H1 (cell line): ENCODE measurements around the gene TLK1. TPM values are rescaled to one million over a fixed set of nuclear protein-coding genes. Genes with fewer than 3 reads are reported as not detected.

Source experiments
- CTCF ChIA-PET: fragments of 300-600 bp; sonication (Branson Sonifier 250); formaldehyde crosslinking; loops from one replicate; lab custom pipeline; 2021; ENCODE audit not compliant: partially characterized antibody; lab: Charles Lee
- POLR2A ChIA-PET: fragments of 300-600 bp; sonication (Branson Sonifier 250); formaldehyde crosslinking; loops from one replicate; lab custom pipeline; 2021; ENCODE audit warnings: inconsistent platforms; ENCODE audit not compliant: partially characterized antibody; lab: Charles Lee
- DNase-seq, 2 experiments: peaks; one replicate each; pipeline versions ENCODE4 v3.0.0 to v3.0.0-alpha.2; 2010 to 2022; ENCODE audit warnings: low spot score in 2 of 2, low read depth in 1 of 2, mixed read lengths in 1 of 2
- FAIRE-seq: peaks from 2 replicates; lab custom pipeline; 2011; peaks lifted over from hg19 to GRCh38; lab: Jason Lieb, UNC
- H2AFZ ChIP-seq: 2 replicates; pipeline ENCODE4 v1.8.1; 2012; ENCODE audit warnings: low read length, inconsistent platforms
- H2AK5ac ChIP-seq: 2 replicates; pipeline ENCODE4 v1.6.1; 2013; ENCODE audit warnings: low read depth, low read length
- H2BK120ac ChIP-seq: replicated peaks from 2 replicates; pipeline ENCODE3; 2013; ENCODE audit warnings: low read depth, low read length, inconsistent platforms
- H2BK12ac ChIP-seq: 2 replicates; pipeline ENCODE4 v1.6.1; 2013; ENCODE audit warnings: low read depth, low read length
- H2BK15ac ChIP-seq: 2 replicates; pipeline ENCODE4 v1.6.1; 2013; ENCODE audit warnings: low read length
- H2BK20ac ChIP-seq: 2 replicates; pipeline ENCODE4 v1.6.1; 2013; ENCODE audit warnings: low read length
- H2BK5ac ChIP-seq: 2 replicates; pipeline ENCODE4 v1.6.1; 2013; ENCODE audit warnings: low read depth, low read length
- H3K14ac ChIP-seq: 2 replicates; pipeline ENCODE4 v1.6.1; 2013; ENCODE audit warnings: inconsistent platforms; ENCODE audit not compliant: insufficient read length
- H3K18ac ChIP-seq: 2 replicates; pipeline ENCODE4 v1.6.1; 2013; ENCODE audit warnings: low read length; ENCODE audit errors: extremely low read depth
- H3K23ac ChIP-seq: 2 replicates; pipeline ENCODE4 v1.6.1; 2013; ENCODE audit warnings: inconsistent platforms; ENCODE audit not compliant: insufficient read length
- H3K23me2 ChIP-seq: 2 replicates; pipeline ENCODE4 v1.6.1; 2013; ENCODE audit warnings: low read depth, low read length
- H3K27ac ChIP-seq: 2 replicates; pipeline ENCODE4 v1.6.1; 2011; ENCODE audit warnings: low read depth, low read length, inconsistent platforms
- H3K27me3 ChIP-seq, 4 experiments: replicated peaks in 1 of 4; 1 replicate in 1 of 4; 2 replicates in 3 of 4; pipeline versions ENCODE4 v1.6.1 to v1.8.1; 2011 to 2013; ENCODE audit warnings: low read length in 3 of 4, mild to moderate bottlenecking in 3 of 4, inconsistent platforms in 2 of 4, mixed read lengths in 2 of 4, moderate library complexity in 1 of 4; ENCODE audit not compliant: control insufficient read depth in 3 of 4, insufficient read depth in 3 of 4; ENCODE audit errors: extremely low read depth in 1 of 4
- H3K36me3 ChIP-seq, 4 experiments: 2 replicates each; pipeline versions ENCODE4 v1.6.1 to v1.8.1; 2011 to 2013; ENCODE audit warnings: mild to moderate bottlenecking in 4 of 4, low read length in 3 of 4, moderate library complexity in 2 of 4, control low read depth in 1 of 4, inconsistent platforms in 1 of 4; ENCODE audit not compliant: insufficient read depth in 4 of 4, control insufficient read depth in 2 of 4
- H3K4ac ChIP-seq: replicated peaks from 2 replicates; pipeline ENCODE3; 2013; ENCODE audit warnings: low read length, low read depth, mixed read lengths, inconsistent platforms; ENCODE audit not compliant: insufficient read length
- H3K4me1 ChIP-seq, 4 experiments: replicated peaks in 1 of 4; 1 replicate in 1 of 4; 2 replicates in 3 of 4; pipeline versions ENCODE4 v1.6.1 to v1.8.1; 2011 to 2013; ENCODE audit warnings: low read length in 3 of 4, inconsistent platforms in 2 of 4, mixed read lengths in 1 of 4; ENCODE audit not compliant: insufficient read depth in 4 of 4, control insufficient read depth in 3 of 4
- H3K4me2 ChIP-seq, 2 experiments: 2 replicates each; pipeline versions ENCODE4 v1.6.1 to v1.8.1; 2011 to 2013; ENCODE audit warnings: low read depth in 2 of 2, low read length in 2 of 2, control low read depth in 1 of 2, inconsistent platforms in 1 of 2, mild to moderate bottlenecking in 1 of 2; ENCODE audit not compliant: insufficient read depth in 1 of 2
- H3K4me3 ChIP-seq, 4 experiments: fragments of 200-600, 300-600 bp in 1 of 4; sonication (generic), shearing (Covaris generic), sonication (Bioruptor Twin) in 1 of 4; 2 replicates each; pipeline versions ENCODE4 v1.5.1 to v1.8.1; 2011 to 2016; ENCODE audit warnings: low read length in 4 of 4, low read depth in 3 of 4, control low read depth in 2 of 4, inconsistent platforms in 2 of 4, mild to moderate bottlenecking in 2 of 4, mixed read lengths in 1 of 4, moderate library complexity in 1 of 4; ENCODE audit not compliant: insufficient read depth in 2 of 4; ENCODE audit errors: extremely low read depth in 1 of 4
- H3K56ac ChIP-seq: replicated peaks from 2 replicates; pipeline ENCODE3; 2013; ENCODE audit warnings: low read depth, mild to moderate bottlenecking, mixed read lengths, low read length, inconsistent platforms; ENCODE audit not compliant: insufficient read length
- H3K79me1 ChIP-seq: 2 replicates; pipeline ENCODE4 v1.6.1; 2013; ENCODE audit warnings: low read depth, low read length, control low read depth
- H3K79me2 ChIP-seq, 2 experiments: 2 replicates each; pipeline versions ENCODE4 v1.6.1 to v1.8.1; 2012 to 2013; ENCODE audit warnings: low read length in 2 of 2, mild to moderate bottlenecking in 2 of 2, inconsistent platforms in 1 of 2; ENCODE audit not compliant: insufficient read depth in 2 of 2, control insufficient read depth in 1 of 2
- H3K9ac ChIP-seq, 4 experiments: replicated peaks in 1 of 4; 1 replicate in 1 of 4; 2 replicates in 3 of 4; pipeline versions ENCODE4 v1.6.1 to v1.8.1; 2011 to 2013; ENCODE audit warnings: low read depth in 3 of 4, low read length in 3 of 4, control low read depth in 2 of 4, mild to moderate bottlenecking in 2 of 4, moderate library complexity in 2 of 4, inconsistent platforms in 1 of 4; ENCODE audit errors: extremely low read depth in 1 of 4
- H3K9me3 ChIP-seq, 2 experiments: 2 replicates each; pipeline versions ENCODE4 v1.6.1 to v1.8.1; 2012 to 2013; ENCODE audit warnings: mild to moderate bottlenecking in 2 of 2, moderate library complexity in 2 of 2, control low read depth in 1 of 2, inconsistent platforms in 1 of 2, low read depth in 1 of 2, low read length in 1 of 2, mixed read lengths in 1 of 2; ENCODE audit not compliant: insufficient read depth in 2 of 2
- H4K20me1 ChIP-seq, 2 experiments: replicated peaks in 1 of 2; 2 replicates each; pipeline versions ENCODE3 to v1.8.1; 2011 to 2013; ENCODE audit warnings: inconsistent platforms in 2 of 2, low read length in 2 of 2, mild to moderate bottlenecking in 1 of 2; ENCODE audit not compliant: insufficient read depth in 2 of 2, control insufficient read depth in 1 of 2
- H4K5ac ChIP-seq: 2 replicates; pipeline ENCODE4 v1.6.1; 2013; ENCODE audit warnings: low read length, low read depth, mixed read lengths, inconsistent platforms; ENCODE audit not compliant: insufficient read length
- H4K8ac ChIP-seq: 2 replicates; pipeline ENCODE4 v1.8.0; 2013; ENCODE audit warnings: mild to moderate bottlenecking, moderate library complexity, low read length, inconsistent platforms; ENCODE audit not compliant: insufficient read depth; ENCODE audit errors: extremely low read depth
- H4K91ac ChIP-seq: replicated peaks from 2 replicates; pipeline ENCODE3; 2013; ENCODE audit warnings: low read length, mixed read lengths, inconsistent platforms; ENCODE audit not compliant: insufficient read length
- ASH2L ChIP-seq: fragments of 200-600, 300-600 bp; sonication (generic); IDR thresholded peaks from one replicate; pipeline ENCODE4 v1.7.1; 2017; ENCODE audit warnings: low read length
- ATF2 ChIP-seq: IDR thresholded peaks from 2 replicates; pipeline ENCODE4 v1.6.1; 2012; ENCODE audit warnings: low read length, inconsistent platforms
- ATF3 ChIP-seq: IDR thresholded peaks from 2 replicates; pipeline ENCODE4 v1.6.1; 2011; ENCODE audit warnings: low read depth, mild to moderate bottlenecking, low read length; ENCODE audit not compliant: insufficient read depth
- CEBPB ChIP-seq: IDR thresholded peaks from 2 replicates; pipeline ENCODE4 v1.6.1; 2012; ENCODE audit warnings: low read depth, low read length
- CTBP2 ChIP-seq: IDR thresholded peaks from 2 replicates; pipeline ENCODE4 v1.7.0; 2011; ENCODE audit warnings: borderline replicate concordance, mild to moderate bottlenecking, moderate library complexity, mixed read lengths, low read length; ENCODE audit not compliant: insufficient read depth, insufficient read length
- EP300 ChIP-seq, 2 experiments: IDR thresholded peaks; 1 replicate in 1 of 2; 2 replicates in 1 of 2; pipeline ENCODE4 v1.6.1; 2011 to 2012; ENCODE audit warnings: low read depth in 2 of 2, low read length in 2 of 2, mild to moderate bottlenecking in 2 of 2, borderline replicate concordance in 1 of 2, inconsistent platforms in 1 of 2, moderate library complexity in 1 of 2
- JUN ChIP-seq: IDR thresholded peaks from 2 replicates; pipeline ENCODE4 v1.6.1; 2011; ENCODE audit warnings: low read depth, mild to moderate bottlenecking, improper control_type of control experiment, low read length
- RBBP5 ChIP-seq: IDR thresholded peaks from 2 replicates; pipeline ENCODE4 v1.7.1; 2012; ENCODE audit warnings: low read depth, mild to moderate bottlenecking, inconsistent platforms, low read length, moderate library complexity, borderline replicate concordance
- USF2 ChIP-seq: IDR thresholded peaks from 2 replicates; pipeline ENCODE4 v1.6.1; 2011; ENCODE audit warnings: low read length, improper control_type of control experiment
- WGBS, 2 experiments: shearing (Covaris generic) in 1 of 2; methylation state at CpG; one replicate each; pipeline versions ENCODE4 v1.1.6 to v1.1.7; 2013 to 2015; ENCODE audit warnings: low lambda C conversion rate in 2 of 2, mixed read lengths in 2 of 2, inconsistent platforms in 1 of 2, low coverage in 1 of 2, missing lambda C conversion rate in 1 of 2; ENCODE audit not compliant: insufficient replicate concordance in 2 of 2, insufficient coverage in 1 of 2, insufficient read length in 1 of 2; ENCODE audit errors: extremely low coverage in 1 of 2, missing lambda C conversion rate in 1 of 2; 5-methylcytosine and 5-hydroxymethylcytosine counted together
- polyA plus RNA-seq, 7 experiments: library from polyadenylated mRNA; depleted of rRNA in 3 of 7; stranded (reverse) in 5 of 7; unstranded in 2 of 7; fragments of >200 nt in 5 of 7; fragments of 200-250 nt in 2 of 7; gene quantifications; 1 replicate in 5 of 7; 2 replicates in 1 of 7; 4 replicates in 1 of 7; pipeline versions ENCODE4 v1.2.1 to v1.2.3, GENCODE V29; 2011 to 2013; ENCODE audit warnings: missing spikeins in 2 of 7, mixed read lengths in 2 of 7
- total RNA-seq: library from RNA; stranded (reverse); fragmentation: NEBNext Ultra II Directional; extraction: Animal tissue kit (Norgen Biotek cat#: 25700); gene quantifications from 2 replicates; pipeline ENCODE4 v1.2.1, GENCODE V29; 2021

TLK1 gene
- total and polyA plus RNA-seq, 2 of the 8 experiments (the other 6 are each of a cell fraction or from before 2014, with no cell fraction given) = 11.2 to 102 TPM

- Histone ChIP-seq H2BK20ac (no peak overlapping the region), H2BK15ac (no peak overlapping the region), H4K20me1 (peaks cover 2 to 3% of the 10 kb centered on the region in 2 experiments), H3K23ac (no peak overlapping the region), H3K4me3 (no peak overlapping the region), H4K8ac (no peak overlapping the region), H3K4ac (no peak overlapping the region), H3K36me3 (no peaks in the 10 kb centered on the region), H2BK120ac (no peak overlapping the region), H4K5ac (no peak overlapping the region), H3K23me2 (no peaks in the 10 kb centered on the region), H4K91ac (no peak overlapping the region), H2BK12ac (no peak overlapping the region), H3K18ac (no peak overlapping the region), H3K9me3 (no peaks in the 10 kb centered on the region), H3K4me1 (peaks cover 0 to 3% (median 1%) of the 10 kb centered on the region in 4 experiments; a peak in 3 of 7 replicates), H2AFZ (no peak overlapping the region), H3K79me2 (peaks cover 6 to 96% of the 10 kb centered on the region in 2 experiments), H3K27ac (no peak overlapping the region), H3K14ac (no peak overlapping the region), H3K4me2 (no peak overlapping the region), H3K27me3 (no peaks in the 10 kb centered on the region), H3K56ac (no peak overlapping the region), H2BK5ac (no peak overlapping the region), H2AK5ac (no peak overlapping the region), H3K9ac (no peak overlapping the region), H3K79me1 (no peaks in the 10 kb centered on the region; the same call in 1 of the 2 replicates)
- CTCF ChIA-PET = interaction anchor here (0.6 to 1.2 kb wide), 3 partner anchors 8 to 166 kb away, joined by 3 to 7 read pairs (median 4); partner anchors contain the start of gene GORASP2
- POLR2A ChIA-PET = interaction anchor here (0.6 to 1.4 kb wide), 4 partner anchors 17 to 338 kb away, joined by 3 to 4 read pairs (median 3); no protein-coding TSS in a partner anchor
- WGBS, 2 experiments = 91% methylated on average over 2 of the region's 2 CpGs; no CpG with 5 or more reads in 1 of the 2 experiments
- no peak for DNase-seq
- FAIRE-seq = no peak
- TF ChIP-seq JUN (no peak), USF2 (no peak), CEBPB (no peak), ATF2 (no peak), ASH2L (no peak), CTBP2 (no peak), ATF3 (no peak), RBBP5 (no peak), EP300 (IDR thresholded peaks at IDR 0.05; ENCODE audit: borderline replicate concordance in 1 of 2, low read depth in 2 of 2, low read length in 2 of 2) (no peak)
Measured at GRCh38 chr2:171095014-171095582, 65.6 kb downstream of the TLK1 start.
